DMS79 (cell line): ENCODE results near the gene TANGO2.

Experiments
- DNase-seq: peaks from one replicate; lab custom pipeline; 2025; lab: John Stamatoyannopoulos, UW

Gene TANGO2

GRCh38 chr22:19995611-19996339, 25.1 kb upstream of the TANGO2 start:
- DNase-seq: no peak

- no peak for DNase-seq
These were observed 24.1 kb upstream of the TANGO2 start for GRCh38 chr22:19996694-19997384.

GRCh38 chr22:19997561-19998231, 23.2 kb upstream of the TANGO2 start:
- no peak for DNase-seq

- DNase-seq: no peak
These were observed 22.5 kb upstream of the TANGO2 start for GRCh38 chr22:19998232-19998951.

- DNase-seq: no peak
These were observed 21.7 kb upstream of the TANGO2 start for GRCh38 chr22:19998991-19999820.

GRCh38 chr22:20000246-20001081, 20.4 kb upstream of the TANGO2 start:
- no peak for DNase-seq

GRCh38 chr22:20001082-20001638, 19.8 kb upstream of the TANGO2 start:
- no peak for DNase-seq

- DNase-seq: no peak
These were observed 18.8 kb upstream of the TANGO2 start for GRCh38 chr22:20002128-20002527.

GRCh38 chr22:20002636-20003035, 18.3 kb upstream of the TANGO2 start:
- no peak for DNase-seq

GRCh38 chr22:20003304-20003703, 17.6 kb upstream of the TANGO2 start:
- no peak for DNase-seq

- no peak for DNase-seq
These were observed 16.4 kb upstream of the TANGO2 start for GRCh38 chr22:20004464-20004863.

GRCh38 chr22:20008221-20008995, 12.5 kb upstream of the TANGO2 start:
- DNase-seq: no peak

- no peak for DNase-seq
These were observed 11.9 kb upstream of the TANGO2 start for GRCh38 chr22:20009018-20009491.

GRCh38 chr22:20009582-20010306, 11.2 kb upstream of the TANGO2 start:
- DNase-seq: no peak

- DNase-seq: no peak
These were observed 10.4 kb upstream of the TANGO2 start for GRCh38 chr22:20010307-20011122.

GRCh38 chr22:20011123-20011992, 9.6 kb upstream of the TANGO2 start:
- no peak for DNase-seq
